ENCODE results near the gene C11orf52. TPM values are rescaled to one million over a fixed set of nuclear protein-coding genes. Genes with fewer than 3 reads are reported as not detected.

C11orf52 gene
- total RNA-seq, 1 donor from 2014 or later, result not detected

DNA sequence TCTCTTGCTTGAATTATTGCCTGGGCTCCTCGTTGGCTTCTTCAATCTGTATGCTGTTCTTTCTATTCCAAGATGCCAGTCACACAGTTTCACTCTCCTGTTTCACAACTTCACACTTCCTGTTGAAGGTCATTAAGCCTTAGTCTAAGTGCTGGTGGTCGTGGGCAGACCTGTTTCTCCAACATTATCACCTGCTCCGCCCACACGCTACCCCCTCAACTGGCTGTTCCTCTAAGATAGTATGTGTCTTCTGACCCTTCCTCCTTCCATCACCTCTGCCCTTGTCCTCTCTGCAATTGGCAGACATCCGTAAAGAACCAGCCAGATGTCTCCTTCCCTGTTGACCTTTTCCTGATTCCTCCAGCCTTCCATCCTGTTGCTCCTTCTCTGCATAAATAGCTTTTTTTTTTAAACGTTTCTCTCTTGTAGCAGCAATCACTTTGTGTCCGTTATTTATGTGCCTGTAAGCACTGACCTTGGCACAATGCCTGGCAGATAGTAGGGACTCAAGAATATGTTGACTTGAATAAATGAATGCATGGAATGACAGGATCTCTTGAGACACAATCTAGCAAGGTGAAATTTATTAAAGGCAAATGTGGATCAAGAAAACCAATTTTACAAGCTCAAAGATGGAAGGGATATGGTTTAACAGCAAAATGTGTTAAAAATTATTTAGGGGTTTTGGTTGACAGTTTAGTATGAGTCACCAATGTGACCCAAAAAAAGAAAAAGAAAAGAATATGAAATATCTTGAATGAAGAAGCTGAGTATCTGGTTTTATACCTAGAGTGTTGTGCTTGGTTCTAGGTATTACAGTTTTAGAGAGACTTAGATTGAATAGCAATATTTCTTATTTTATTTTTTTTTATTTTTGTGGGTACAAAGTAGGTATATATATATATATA lies 31.1 kb downstream of the C11orf52 start:
- Mint-ChIP-seq H3K9me3 (ENCODE audit: unreplicated experiment) (no peaks in the 10 kb centered on the region), H3K4me3 (ENCODE audit: unreplicated experiment) (no peak overlapping the region), H3K36me3 (ENCODE audit: unreplicated experiment) (no peaks in the 10 kb centered on the region), H3K27me3 (ENCODE audit: unreplicated experiment) (peaks cover 3% of the 10 kb centered on the region), H3K27ac (ENCODE audit: unreplicated experiment) (no peak overlapping the region), H3K4me1 (ENCODE audit: low read depth, unreplicated experiment) (no peaks in the 10 kb centered on the region)
- TF ChIP-seq, protein P1, sequence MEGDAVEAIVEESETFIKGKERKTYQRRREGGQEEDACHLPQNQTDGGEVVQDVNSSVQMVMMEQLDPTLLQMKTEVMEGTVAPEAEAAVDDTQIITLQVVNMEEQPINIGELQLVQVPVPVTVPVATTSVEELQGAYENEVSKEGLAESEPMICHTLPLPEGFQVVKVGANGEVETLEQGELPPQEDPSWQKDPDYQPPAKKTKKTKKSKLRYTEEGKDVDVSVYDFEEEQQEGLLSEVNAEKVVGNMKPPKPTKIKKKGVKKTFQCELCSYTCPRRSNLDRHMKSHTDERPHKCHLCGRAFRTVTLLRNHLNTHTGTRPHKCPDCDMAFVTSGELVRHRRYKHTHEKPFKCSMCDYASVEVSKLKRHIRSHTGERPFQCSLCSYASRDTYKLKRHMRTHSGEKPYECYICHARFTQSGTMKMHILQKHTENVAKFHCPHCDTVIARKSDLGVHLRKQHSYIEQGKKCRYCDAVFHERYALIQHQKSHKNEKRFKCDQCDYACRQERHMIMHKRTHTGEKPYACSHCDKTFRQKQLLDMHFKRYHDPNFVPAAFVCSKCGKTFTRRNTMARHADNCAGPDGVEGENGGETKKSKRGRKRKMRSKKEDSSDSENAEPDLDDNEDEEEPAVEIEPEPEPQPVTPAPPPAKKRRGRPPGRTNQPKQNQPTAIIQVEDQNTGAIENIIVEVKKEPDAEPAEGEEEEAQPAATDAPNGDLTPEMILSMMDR (IDR thresholded peaks at IDR 0.05; ENCODE audit: partially characterized antibody, unreplicated experiment), result no peak
- DNase-seq, result no peak

- Mint-ChIP-seq H3K9me3 (ENCODE audit: unreplicated experiment) (no peaks in the 10 kb centered on the region), H3K4me3 (ENCODE audit: unreplicated experiment) (no peak overlapping the region), H3K27me3 (ENCODE audit: unreplicated experiment) (peaks cover 3% of the 10 kb centered on the region), H3K27ac (ENCODE audit: unreplicated experiment) (no peak overlapping the region), H3K36me3 (ENCODE audit: unreplicated experiment) (no peaks in the 10 kb centered on the region), H3K4me1 (ENCODE audit: low read depth, unreplicated experiment) (no peaks in the 10 kb centered on the region)
- DNase-seq, result no peak
- TF ChIP-seq, protein P1 (IDR thresholded peaks at IDR 0.05; ENCODE audit: partially characterized antibody, unreplicated experiment), result no peak
Measured at GRCh38 chr11:111951565-111951964, 32.9 kb downstream of the C11orf52 start.

DNA sequence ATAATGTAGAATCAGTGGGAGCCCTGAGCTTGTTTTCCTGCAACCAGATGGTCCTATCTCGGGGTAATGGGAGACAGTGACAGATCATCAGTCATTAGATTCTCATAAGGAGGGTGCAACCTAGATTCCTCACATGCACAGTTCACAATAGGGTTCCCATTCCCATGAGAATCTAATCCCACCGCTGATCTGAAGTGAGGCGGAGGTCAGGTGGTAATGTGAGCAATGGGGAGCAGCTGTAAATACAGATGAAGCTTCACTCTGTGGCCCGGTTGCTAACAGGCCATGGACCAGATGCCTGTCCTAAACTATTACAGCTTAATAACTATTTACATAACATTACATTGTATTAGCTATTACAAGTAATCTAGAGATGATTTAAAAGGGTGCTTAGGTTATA lies 35.4 kb downstream of the C11orf52 start:
- H3K4me3 Mint-ChIP-seq (ENCODE audit: unreplicated experiment), result no peak overlapping the region
- DNase-seq, result no peak
- H3K36me3 Mint-ChIP-seq (ENCODE audit: unreplicated experiment), result peaks cover 7% of the 10 kb centered on the region
- peaks cover 2% of the 10 kb centered on the region for H3K9me3 Mint-ChIP-seq (ENCODE audit: unreplicated experiment)
- H3K27ac Mint-ChIP-seq (ENCODE audit: unreplicated experiment), result no peak overlapping the region
- peaks cover 2% of the 10 kb centered on the region for H3K4me1 Mint-ChIP-seq (ENCODE audit: low read depth, unreplicated experiment)
- TF ChIP-seq, protein P1 (IDR thresholded peaks at IDR 0.05; ENCODE audit: partially characterized antibody, unreplicated experiment), result no peak
- peaks cover 2% of the 10 kb centered on the region for H3K27me3 Mint-ChIP-seq (ENCODE audit: unreplicated experiment)

GRCh38 chr11:111957663-111958444 lies 39.1 kb downstream of the C11orf52 start:
- TF ChIP-seq, protein P1 (IDR thresholded peaks at IDR 0.05; ENCODE audit: partially characterized antibody, unreplicated experiment), result no peak

More at GRCh38 chr11:111957663-111958444, 39.1 kb downstream of the C11orf52 start:
- Mint-ChIP-seq H3K4me3 (ENCODE audit: unreplicated experiment) (no peak overlapping the region), H3K27ac (ENCODE audit: unreplicated experiment) (no peak overlapping the region), H3K27me3 (ENCODE audit: unreplicated experiment) (peaks cover 2% of the 10 kb centered on the region), H3K9me3 (ENCODE audit: unreplicated experiment) (peaks cover 4% of the 10 kb centered on the region), H3K4me1 (ENCODE audit: low read depth, unreplicated experiment) (peaks cover 2% of the 10 kb centered on the region), H3K36me3 (ENCODE audit: unreplicated experiment) (peaks cover 13% of the 10 kb centered on the region)
- DNase-seq, result no peak
